Measurements from ENCODE around the gene IGFBP6. TPM values are rescaled to one million over a fixed set of nuclear protein-coding genes. Genes with fewer than 3 reads are reported as not detected.

The IGFBP6 gene
- total RNA-seq, 1 experiment from 2014 or later, result 6.4 TPM

- Mint-ChIP-seq H3K27ac (no peak overlapping the region), H3K27me3 (ENCODE audit: low read depth) (peaks cover 17% of the 10 kb centered on the region), H3K9me3 (peaks cover 7% of the 10 kb centered on the region), H3K4me3 (no peak overlapping the region), H3K4me1 (peaks cover 11% of the 10 kb centered on the region), H3K36me3 (no peaks in the 10 kb centered on the region; the same call in none of the 2 replicates)
- ATAC-seq (no peak), DNase-seq (ENCODE audit: low spot score) (no peak)
- CTCF ChIA-PET, result interaction anchor here (0.6 to 1.6 kb wide), 2 partner anchors 40 to 279 kb away, joined by 3 to 4 read pairs; no protein-coding TSS in a partner anchor
- POLR2A ChIA-PET, result no interaction called here
- TF ChIP-seq CTCF (IDR thresholded peaks at IDR 0.05), result no peak
- TF ChIP-seq MAX (CRISPR knock-in tag; IDR thresholded peaks at IDR 0.05), result no peak
- TF ChIP-seq TCF7 (CRISPR knock-in tag; IDR thresholded peaks at IDR 0.05; ENCODE audit: low read depth), result no peak
- TF ChIP-seq ZNF232 (CRISPR knock-in tag; IDR thresholded peaks at IDR 0.05), result no peak
- TF ChIP-seq IRF1 (CRISPR knock-in tag; IDR thresholded peaks at IDR 0.05), result no peak
- TF ChIP-seq IRF2 (CRISPR knock-in tag; IDR thresholded peaks at IDR 0.05; ENCODE audit: borderline replicate concordance, low read depth), result no peak
- no peak for TF ChIP-seq E2F5 (CRISPR knock-in tag; IDR thresholded peaks at IDR 0.05)
- no peak for TF ChIP-seq RORB (CRISPR knock-in tag; IDR thresholded peaks at IDR 0.05)
- TF ChIP-seq ZNF219 (CRISPR knock-in tag; IDR thresholded peaks at IDR 0.05; ENCODE audit: borderline replicate concordance), result no peak
- TF ChIP-seq E2F1 (CRISPR knock-in tag; IDR thresholded peaks at IDR 0.05), result no peak
- TF ChIP-seq USF1 (CRISPR knock-in tag; IDR thresholded peaks at IDR 0.05), result no peak
- no peak for TF ChIP-seq ATF6 (CRISPR knock-in tag; IDR thresholded peaks at IDR 0.05)
- no peak for TF ChIP-seq OVOL2 (CRISPR knock-in tag; IDR thresholded peaks at IDR 0.05; ENCODE audit: borderline replicate concordance)
- no peak for TF ChIP-seq PRRX2 (CRISPR knock-in tag; IDR thresholded peaks at IDR 0.05)
These were observed 7.8 kb downstream of the IGFBP6 start for GRCh38 chr12:53105256-53105655.

- Mint-ChIP-seq H3K4me1 (peaks cover 8% of the 10 kb centered on the region), H3K27me3 (ENCODE audit: low read depth) (peaks cover 13% of the 10 kb centered on the region), H3K4me3 (no peak overlapping the region), H3K9me3 (peaks cover 10% of the 10 kb centered on the region), H3K36me3 (no peaks in the 10 kb centered on the region; the same call in none of the 2 replicates), H3K27ac (no peak overlapping the region)
- ATAC-seq (no peak), DNase-seq (ENCODE audit: low spot score) (no peak)
- CTCF ChIA-PET, result interaction anchor here (1.6 kb wide), 1 partner anchor 40 kb away, joined by 4 read pairs; no protein-coding TSS in a partner anchor
- POLR2A ChIA-PET, result no interaction called here
- TF ChIP-seq ZBTB43 (CRISPR knock-in tag; IDR thresholded peaks at IDR 0.05) (no peak), MXD4 (CRISPR knock-in tag; IDR thresholded peaks at IDR 0.05; ENCODE audit: borderline replicate concordance) (no peak), IRF2 (CRISPR knock-in tag; IDR thresholded peaks at IDR 0.05; ENCODE audit: borderline replicate concordance, low read depth) (no peak), ZNF671 (CRISPR knock-in tag; IDR thresholded peaks at IDR 0.05) (no peak), JUN (CRISPR knock-in tag; IDR thresholded peaks at IDR 0.05) (no peak), ZMAT4 (CRISPR knock-in tag; IDR thresholded peaks at IDR 0.05) (no peak), STAT6 (CRISPR knock-in tag; conservative IDR thresholded peaks at IDR 0.05; ENCODE audit: low read depth) (no peak)
These were observed 8.4 kb downstream of the IGFBP6 start for GRCh38 chr12:53105712-53106439.

Data from WTC11 (cell line).